Sigmoid colon (tissue), 4 donors: ENCODE measurements around the gene TTC27.

Source experiments
- CTCF ChIP-seq, 4 experiments: fragments of 450-650 bp in 3 of 4; fragments of 200-600 bp in 1 of 4; IDR thresholded peaks; one replicate each; pipeline ENCODE4 v1.5.1; 2016 to 2019; ENCODE audit warnings: antibody characterized with exemption in 4 of 4, mild to moderate bottlenecking in 3 of 4, moderate library complexity in 2 of 4
- POLR2A ChIP-seq, 2 donors: fragments of 450-650 bp; IDR thresholded peaks; one replicate each; pipeline ENCODE4 v1.6.1; 2016; ENCODE audit warnings: antibody characterized with exemption in 2 of 2, mild to moderate bottlenecking in 2 of 2, moderate library complexity in 2 of 2
- POLR2AphosphoS5 ChIP-seq, 4 donors: sonication (generic); formaldehyde crosslinking; IDR thresholded peaks; one replicate each; pipeline ENCODE4 v1.6.1; 2017; ENCODE audit warnings: antibody characterized with exemption in 4 of 4

- TF ChIP-seq POLR2A (IDR thresholded peaks at IDR 0.05) (no peak), POLR2AphosphoS5 (IDR thresholded peaks at IDR 0.05) (no peak), CTCF (IDR thresholded peaks at IDR 0.05) (no peak)
Measured at GRCh38 chr2:32622570-32623310, 5.1 kb upstream of the TTC27 start.
